Keratinocyte (primary cell): ENCODE measurements around the gene EPHB2. TPM values are rescaled to one million over a fixed set of nuclear protein-coding genes. Genes with fewer than 3 reads are reported as not detected.

Experiments used
- DNase-seq: peaks from one replicate; pipeline ENCODE4 v3.0.0-alpha.2; 2011; ENCODE audit warnings: low read depth, missing footprints, low spot score
- FAIRE-seq: peaks from 2 replicates; lab custom pipeline; 2011; peaks lifted over from hg19 to GRCh38; lab: Jason Lieb, UNC
- H2AFZ ChIP-seq: 2 replicates; pipeline ENCODE4 v1.6.0; 2012; ENCODE audit warnings: low read length, control low read depth, inconsistent platforms; ENCODE audit not compliant: control insufficient read depth
- H3K27ac ChIP-seq: 2 replicates; pipeline ENCODE4 v1.5.1; 2011; ENCODE audit warnings: low read length; ENCODE audit not compliant: control insufficient read depth, insufficient read depth
- H3K27me3 ChIP-seq: 3 replicates; pipeline ENCODE4 v1.6.0; 2011; ENCODE audit warnings: low read length; ENCODE audit not compliant: control insufficient read depth, insufficient read depth; ENCODE audit errors: extremely low read depth
- H3K36me3 ChIP-seq, 2 experiments: 2 replicates in 1 of 2; 3 replicates in 1 of 2; pipeline ENCODE4 v1.5.1; 2011; ENCODE audit warnings: low read length in 2 of 2, mild to moderate bottlenecking in 1 of 2; ENCODE audit not compliant: control insufficient read depth in 2 of 2, insufficient read depth in 2 of 2; ENCODE audit errors: extremely low read depth in 1 of 2
- H3K4me1 ChIP-seq: 3 replicates; pipeline ENCODE4 v1.5.1; 2011; ENCODE audit warnings: low read length; ENCODE audit not compliant: control insufficient read depth, insufficient read depth; ENCODE audit errors: extremely low read depth
- H3K4me2 ChIP-seq: 3 replicates; pipeline ENCODE4 v1.6.0; 2011; ENCODE audit warnings: low read depth, low read length; ENCODE audit not compliant: control insufficient read depth, insufficient read depth; ENCODE audit errors: extremely low read depth
- H3K4me3 ChIP-seq, 3 experiments: fragments of 200-600 bp in 1 of 3; sonication (generic) in 1 of 3; 2 replicates in 2 of 3; 3 replicates in 1 of 3; pipeline ENCODE4 v1.5.1; 2011 to 2016; ENCODE audit warnings: low read length in 3 of 3, mild to moderate bottlenecking in 3 of 3, control low read depth in 2 of 3, inconsistent platforms in 1 of 3, low read depth in 1 of 3, mixed read lengths in 1 of 3, mixed run types in 1 of 3, moderate library complexity in 1 of 3; ENCODE audit not compliant: control insufficient read depth in 2 of 3, insufficient read depth in 2 of 3; ENCODE audit errors: extremely low read depth in 1 of 3
- H3K79me2 ChIP-seq: 2 replicates; pipeline ENCODE4 v1.6.0; 2012; ENCODE audit warnings: low read length; ENCODE audit not compliant: control insufficient read depth, insufficient read depth
- H3K9ac ChIP-seq: 3 replicates; pipeline ENCODE4 v1.6.0; 2011; ENCODE audit warnings: low read length; ENCODE audit not compliant: control insufficient read depth, insufficient read depth; ENCODE audit errors: extremely low read depth
- H3K9me1 ChIP-seq: 3 replicates; pipeline ENCODE4 v1.6.0; 2011; ENCODE audit warnings: low read length; ENCODE audit not compliant: control insufficient read depth, insufficient read depth; ENCODE audit errors: extremely low read depth
- H3K9me3 ChIP-seq: 2 replicates; pipeline ENCODE4 v1.5.1; 2012; ENCODE audit warnings: low read depth, low read length; ENCODE audit not compliant: control insufficient read depth
- H4K20me1 ChIP-seq: 3 replicates; pipeline ENCODE4 v1.6.0; 2011; ENCODE audit warnings: low read length; ENCODE audit not compliant: control insufficient read depth, insufficient read depth; ENCODE audit errors: extremely low read depth
- CTCF ChIP-seq, 3 experiments: IDR thresholded peaks in 1 of 3; conservative IDR thresholded peaks in 1 of 3; optimal IDR thresholded peaks in 1 of 3; 2 replicates in 2 of 3; 3 replicates in 1 of 3; pipeline versions ENCODE3 to v1.5.1; 2011; ENCODE audit warnings: low read length in 3 of 3, mild to moderate bottlenecking in 3 of 3, moderate library complexity in 2 of 3, control low read depth in 1 of 3, inconsistent platforms in 1 of 3; ENCODE audit not compliant: insufficient read depth in 2 of 3; ENCODE audit errors: extremely low read depth in 1 of 3
- EZH2 ChIP-seq: IDR thresholded peaks from one replicate; pipeline ENCODE4 v1.6.1; 2012; ENCODE audit warnings: inconsistent platforms, mild to moderate bottlenecking, low read length, moderate library complexity
- dilution Hi-C: fragments of 300-500 bp; cut with MboI; formaldehyde crosslinking; loops from one replicate; pipeline ENCODE4 v1.7.0; 2020; ENCODE audit warnings: low sequenced_read_pairs; ENCODE audit not compliant: extremely low pct_ligation_motif_present
- polyA plus RNA-seq, 5 experiments: library from polyadenylated mRNA; depleted of rRNA in 3 of 5; stranded (reverse) in 3 of 5; stranded (forward) in 1 of 5; unstranded in 1 of 5; fragments of >200 nt; gene quantifications; 1 replicate in 1 of 5; 2 replicates in 3 of 5; 3 replicates in 1 of 5; pipeline versions ENCODE4 v1.2.1 to v1.2.3, GENCODE V29; 2011 to 2012; ENCODE audit warnings: missing spikeins in 2 of 5, low read depth in 1 of 5, low replicate concordance in 1 of 5

EPHB2 gene
- polyA plus RNA-seq, 1 donor (not counting 4 experiments of a cell fraction or from before 2014, with no cell fraction given) = 0.10 TPM

GRCh38 chr1:22907528-22907927 is 196.9 kb downstream of the EPHB2 start:
- DNase-seq = no peak
- no peaks in the 10 kb centered on the region for H3K4me1 ChIP-seq
- H3K27ac ChIP-seq = no peak overlapping the region
- no peak overlapping the region for H2AFZ ChIP-seq
- TF ChIP-seq CTCF (optimal IDR thresholded peaks at IDR 0.05 in 1 of 3, IDR thresholded peaks at IDR 0.05 in 1 of 3, conservative IDR thresholded peaks at IDR 0.05 in 1 of 3; ENCODE audit: extremely low read depth in 1 of 3, insufficient read depth in 2 of 3, low read length in 3 of 3) (no peak), EZH2 (no peak)
- peaks cover 3% of the 10 kb centered on the region for H3K27me3 ChIP-seq
- dilution Hi-C loops = no loop called here
- no peaks in the 10 kb centered on the region for H4K20me1 ChIP-seq
- no peak overlapping the region for H3K9ac ChIP-seq
- no peak overlapping the region for H3K4me3 ChIP-seq
- FAIRE-seq = no peak
- H3K79me2 ChIP-seq = no peaks in the 10 kb centered on the region
- H3K36me3 ChIP-seq = no peaks in the 10 kb centered on the region
- no peak overlapping the region for H3K4me2 ChIP-seq
- H3K9me1 ChIP-seq = no peaks in the 10 kb centered on the region
- no peaks in the 10 kb centered on the region for H3K9me3 ChIP-seq

- H3K27me3 ChIP-seq = peaks cover 3% of the 10 kb centered on the region
- no peak overlapping the region for H3K4me3 ChIP-seq
- TF ChIP-seq EZH2 (no peak), CTCF (optimal IDR thresholded peaks at IDR 0.05 in 1 of 3, IDR thresholded peaks at IDR 0.05 in 1 of 3, conservative IDR thresholded peaks at IDR 0.05 in 1 of 3; ENCODE audit: extremely low read depth in 1 of 3, insufficient read depth in 2 of 3, low read length in 3 of 3) (no peak)
- H2AFZ ChIP-seq = no peak overlapping the region
- H3K36me3 ChIP-seq = no peaks in the 10 kb centered on the region
- H3K4me2 ChIP-seq = no peak overlapping the region
- no peaks in the 10 kb centered on the region for H3K4me1 ChIP-seq
- no peak overlapping the region for H3K27ac ChIP-seq
- no peaks in the 10 kb centered on the region for H4K20me1 ChIP-seq
- DNase-seq (no peak), FAIRE-seq (no peak)
- H3K9ac ChIP-seq = no peak overlapping the region
- dilution Hi-C loops = no loop called here
- no peaks in the 10 kb centered on the region for H3K9me3 ChIP-seq
- no peaks in the 10 kb centered on the region for H3K79me2 ChIP-seq
- H3K9me1 ChIP-seq = no peaks in the 10 kb centered on the region
Measured at GRCh38 chr1:22908880-22909426, 198.3 kb downstream of the EPHB2 start.
